Left renal cortex interstitium (tissue), 4 donors: ENCODE measurements around the gene ALG14. TPM values are rescaled to one million over a fixed set of nuclear protein-coding genes. Genes with fewer than 3 reads are reported as not detected.

Experiments used
- DNase-seq, 4 donors: peaks; one replicate each; pipeline ENCODE4 v3.0.0-alpha.2; 2013; ENCODE audit warnings: low read depth in 4 of 4, low spot score in 2 of 4, missing footprints in 1 of 4
- polyA plus RNA-seq, 4 donors: library from polyadenylated mRNA; unstranded; fragments of 120-200 nt; gene quantifications; one replicate each; pipeline ENCODE4 v1.2.1, GENCODE V29; 2013; ENCODE audit not compliant: insufficient read length in 4 of 4

The ALG14 gene
- polyA plus RNA-seq, 4 donors, result 13.4 to 17.6 (median 13.4) TPM

- no peak for DNase-seq
Measured at GRCh38 chr1:94936861-94937620, 135.7 kb downstream of the ALG14 start.

GRCh38 chr1:94935476-94935875 is 137.3 kb downstream of the ALG14 start:
- no peak for DNase-seq

GRCh38 chr1:94935034-94935433 is 137.7 kb downstream of the ALG14 start:
- DNase-seq, result no peak

DNA sequence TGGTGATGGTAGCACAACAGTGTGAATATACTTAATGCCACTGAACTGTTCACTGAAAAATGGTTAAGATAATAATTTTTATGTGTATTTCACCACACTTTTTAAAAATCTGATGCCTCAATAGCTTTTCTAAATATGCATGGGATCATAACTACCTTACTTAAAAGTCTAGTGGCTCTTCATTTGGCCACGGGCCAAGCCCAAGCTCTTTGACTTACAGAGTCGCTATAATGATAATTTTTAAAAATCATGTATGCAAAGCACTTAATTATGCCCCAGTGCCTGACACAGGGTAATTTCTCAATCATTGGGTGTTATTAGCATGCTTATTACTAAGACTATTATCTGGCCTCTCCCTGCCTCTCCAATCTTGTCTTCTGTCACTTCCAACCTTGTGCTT is 138.2 kb downstream of the ALG14 start:
- DNase-seq, result no peak

- DNase-seq, result no peak
Measured at GRCh38 chr1:94931254-94931841, 141.4 kb downstream of the ALG14 start.

- DNase-seq, result no peak
Measured at GRCh38 chr1:94929351-94930217, 143.2 kb downstream of the ALG14 start.

GRCh38 chr1:94928293-94928939 is 144.3 kb downstream of the ALG14 start:
- no peak for DNase-seq

- DNase-seq, result peak in 1 of 4 donors; percentile 48
Measured at GRCh38 chr1:94927405-94928175, 145.2 kb downstream of the ALG14 start.

DNA sequence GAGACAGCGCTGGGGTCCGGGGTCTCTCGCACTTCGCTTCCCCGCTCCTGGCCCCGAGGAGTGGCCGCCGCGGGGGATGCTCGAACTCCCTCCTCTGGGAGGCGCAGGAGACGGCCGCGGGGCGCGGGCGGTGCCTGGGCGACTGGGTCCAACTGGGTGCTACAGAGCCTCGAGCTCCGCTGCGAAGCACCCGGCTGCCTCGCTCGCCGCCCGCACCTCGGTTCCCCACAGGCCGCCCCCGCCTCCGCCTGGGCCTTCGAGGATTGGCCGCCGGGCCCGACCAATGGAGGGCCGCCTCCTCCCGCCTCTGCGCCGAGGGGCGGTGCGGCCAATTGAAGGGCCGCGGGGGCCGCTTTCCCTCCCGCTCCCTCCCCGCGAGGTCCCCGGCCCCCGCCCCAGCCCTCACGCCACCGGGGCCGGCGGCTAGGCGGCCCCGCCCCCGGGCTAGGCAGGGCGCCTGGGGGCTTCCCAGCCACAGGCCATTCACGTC is 145.8 kb downstream of the ALG14 start, which contains the start of gene CNN3:
TSS of gene CNN3 (minus strand) at position 196 of the 490 bp plus-strand sequence. CDS start 216 bp downstream, outside the sequence.
- peak; percentile 60 to 85 (median 82) for DNase-seq

DNA sequence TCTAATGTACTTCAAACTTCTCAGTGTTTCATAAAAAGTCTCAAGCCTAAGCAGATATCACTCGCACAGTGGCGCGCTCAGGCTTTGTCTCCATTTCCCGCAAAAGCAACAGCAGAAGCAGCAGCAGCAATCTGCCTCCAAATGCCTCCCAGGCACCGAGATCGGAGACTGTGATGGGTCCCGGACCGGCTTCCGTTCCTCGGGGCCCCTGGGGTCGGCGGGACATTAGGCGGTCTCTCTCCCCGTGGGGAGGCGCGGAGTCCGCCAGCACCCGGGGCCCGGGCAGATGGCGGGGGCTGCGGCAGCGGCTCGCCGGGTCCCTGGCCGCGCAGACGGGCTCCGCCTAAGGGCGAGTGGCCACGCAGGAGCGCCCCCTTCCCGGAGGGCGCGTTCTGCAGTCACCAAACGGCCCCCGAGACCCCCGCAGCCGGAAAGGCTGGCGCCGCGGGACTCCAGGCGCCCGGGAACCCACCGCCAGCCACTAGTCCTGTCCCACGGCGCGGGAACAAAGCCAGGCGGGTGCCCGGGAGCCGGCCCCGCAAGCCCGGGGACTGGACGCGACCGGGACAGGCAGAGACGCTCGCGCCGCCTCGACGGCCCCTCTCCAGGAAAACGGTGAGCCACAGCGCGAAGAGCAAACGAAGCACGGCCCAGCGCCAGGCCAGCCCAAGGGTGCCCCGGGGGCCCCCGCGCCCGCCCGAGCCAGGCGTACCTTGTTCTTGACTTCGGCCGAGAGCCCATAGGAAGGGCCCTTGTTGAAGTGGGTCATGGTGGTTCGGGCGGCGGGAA is 146.4 kb downstream of the ALG14 start:
- DNase-seq, result peak in 2 of 4 donors; percentile 46 to 50

DNA sequence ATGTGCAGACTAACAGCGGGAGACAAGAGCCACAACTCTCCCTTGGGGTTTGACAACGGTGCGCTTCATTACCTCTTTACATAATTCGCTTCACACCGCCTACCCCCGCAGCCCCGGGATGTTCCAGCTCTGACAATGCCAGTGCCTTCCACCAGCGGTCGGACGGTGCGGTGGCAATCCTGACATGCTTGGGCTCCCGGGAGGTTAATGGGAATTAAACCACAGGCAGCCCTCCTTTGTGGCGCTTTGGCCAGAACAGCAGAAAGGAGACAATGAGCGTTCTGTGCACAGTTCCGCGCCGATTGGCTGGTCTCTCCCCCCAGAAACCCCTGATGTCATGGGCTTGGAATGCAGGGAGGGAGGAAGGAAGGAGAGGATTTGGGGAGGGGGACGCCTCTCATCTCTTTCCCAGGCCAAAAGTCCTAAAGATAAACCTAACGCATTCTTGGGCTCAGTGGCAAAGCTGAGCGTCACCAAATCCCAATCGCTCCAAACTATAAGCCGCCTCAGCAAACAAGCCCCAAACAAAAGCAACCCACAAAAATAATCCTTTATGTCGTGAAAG is 147.1 kb downstream of the ALG14 start:
- peak; percentile 77 to 92 (median 86) for DNase-seq

DNA sequence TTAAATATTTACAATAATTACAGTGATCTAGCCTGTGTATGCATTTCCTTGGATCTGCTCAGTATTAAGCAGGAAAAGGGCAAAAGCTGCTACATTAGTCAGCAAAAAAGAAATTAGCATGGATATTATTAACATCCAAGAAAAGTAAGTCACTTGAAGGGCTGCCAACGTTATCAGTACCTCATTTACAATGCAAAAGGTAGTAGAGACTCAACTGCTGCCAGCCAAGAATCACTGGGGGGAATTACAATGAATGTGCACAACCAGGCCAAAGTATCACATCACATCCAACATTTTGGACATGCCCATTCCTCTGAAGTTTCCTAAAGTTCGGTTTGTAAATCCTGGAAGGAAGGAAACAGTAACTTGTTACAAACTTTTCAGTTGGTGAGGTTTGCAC is 147.7 kb downstream of the ALG14 start:
- DNase-seq, result peak in 1 of 4 donors; percentile 59

Other genes starting within 250 kb of the ALG14 start
- gene CNN3, start 145.8 kb downstream of the ALG14 start, polyA plus RNA-seq, result 100 to 1,000 TPM; 301 to 398 (median 342) TPM
- 1 to 10 TPM; 6.2 to 7.2 (median 6.7) TPM for gene TLCD4, start 44.4 kb upstream of the ALG14 start, polyA plus RNA-seq
- gene RWDD3, start 161.3 kb upstream of the ALG14 start, polyA plus RNA-seq, result 10 to 100 TPM; 44.4 to 53.1 (median 49.9) TPM